GM12873 (cell line): Measurements from ENCODE around the gene SLC1A5.

Experiments
- TF ChIP-seq, protein P1 (sequence below): IDR thresholded peaks from 2 replicates; pipeline ENCODE4 v1.5.1; 2012; ENCODE audit warnings: low read depth, mild to moderate bottlenecking, moderate library complexity, low read length, control low read depth; ENCODE audit not compliant: insufficient read depth; ENCODE audit errors: missing control alignments

SLC1A5 gene

DNA sequence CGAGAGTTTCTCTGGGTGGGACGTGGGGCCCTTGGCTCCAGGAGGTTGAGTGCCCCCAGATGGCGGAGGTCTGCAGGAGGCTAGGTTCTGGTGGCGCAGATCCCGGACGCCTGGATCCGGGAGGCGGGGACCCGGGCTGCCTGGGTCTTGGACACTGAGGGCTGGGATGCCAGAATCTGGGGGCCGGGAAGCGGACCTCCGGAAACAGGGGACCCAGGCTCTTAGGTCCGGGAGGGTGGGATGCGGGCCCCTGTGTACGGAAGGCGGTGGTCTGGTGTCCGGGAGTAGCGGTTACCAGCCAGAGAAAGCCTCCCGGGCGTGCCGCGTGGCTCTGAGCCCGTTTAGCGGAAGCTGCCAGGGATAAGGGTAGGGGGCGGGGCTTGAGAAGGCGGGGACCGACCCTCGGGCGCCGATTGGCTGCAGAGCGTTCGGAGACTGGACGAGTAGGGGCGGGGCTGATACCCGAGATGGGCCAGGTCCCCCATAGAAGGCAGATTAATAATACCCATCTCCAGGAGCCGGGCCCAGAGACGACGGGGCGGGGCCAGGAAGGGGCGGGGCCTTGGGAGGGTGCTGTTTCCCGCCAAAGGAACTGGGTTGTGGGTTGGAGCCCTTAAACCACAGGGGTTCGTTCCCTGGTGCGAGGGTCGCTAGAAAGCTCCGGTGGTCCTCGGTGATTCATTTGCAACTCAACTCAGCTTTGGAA is at the start of gene SLC1A5:
SLC1A5 (minus strand) TSS at position 333 of the 706 bp plus-strand sequence. CDS start 629 bp downstream, outside the sequence.
- TF ChIP-seq, protein P1, sequence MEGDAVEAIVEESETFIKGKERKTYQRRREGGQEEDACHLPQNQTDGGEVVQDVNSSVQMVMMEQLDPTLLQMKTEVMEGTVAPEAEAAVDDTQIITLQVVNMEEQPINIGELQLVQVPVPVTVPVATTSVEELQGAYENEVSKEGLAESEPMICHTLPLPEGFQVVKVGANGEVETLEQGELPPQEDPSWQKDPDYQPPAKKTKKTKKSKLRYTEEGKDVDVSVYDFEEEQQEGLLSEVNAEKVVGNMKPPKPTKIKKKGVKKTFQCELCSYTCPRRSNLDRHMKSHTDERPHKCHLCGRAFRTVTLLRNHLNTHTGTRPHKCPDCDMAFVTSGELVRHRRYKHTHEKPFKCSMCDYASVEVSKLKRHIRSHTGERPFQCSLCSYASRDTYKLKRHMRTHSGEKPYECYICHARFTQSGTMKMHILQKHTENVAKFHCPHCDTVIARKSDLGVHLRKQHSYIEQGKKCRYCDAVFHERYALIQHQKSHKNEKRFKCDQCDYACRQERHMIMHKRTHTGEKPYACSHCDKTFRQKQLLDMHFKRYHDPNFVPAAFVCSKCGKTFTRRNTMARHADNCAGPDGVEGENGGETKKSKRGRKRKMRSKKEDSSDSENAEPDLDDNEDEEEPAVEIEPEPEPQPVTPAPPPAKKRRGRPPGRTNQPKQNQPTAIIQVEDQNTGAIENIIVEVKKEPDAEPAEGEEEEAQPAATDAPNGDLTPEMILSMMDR: no peak

DNA sequence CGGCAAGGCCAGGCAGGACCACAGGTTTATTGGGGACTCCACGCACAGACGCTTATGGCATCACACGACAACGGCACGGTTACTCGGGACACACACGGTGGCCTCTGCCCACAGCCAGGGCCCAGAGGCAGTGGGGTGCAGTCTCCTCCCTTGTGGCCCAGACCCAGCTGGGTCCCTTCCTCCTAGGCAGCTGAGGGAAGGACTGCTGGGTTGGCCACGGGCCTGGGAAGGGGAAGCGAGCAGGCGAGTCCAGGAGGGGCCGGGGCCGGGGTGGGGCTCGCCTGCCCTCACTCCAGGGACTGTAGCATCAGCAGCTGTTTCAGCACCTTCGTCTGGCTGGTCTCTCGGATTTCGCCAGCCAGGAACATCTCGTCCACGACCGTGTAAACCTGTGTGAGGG is 49.8 kb upstream of the SLC1A5 start:
- TF ChIP-seq, protein P1: no peak

DNA sequence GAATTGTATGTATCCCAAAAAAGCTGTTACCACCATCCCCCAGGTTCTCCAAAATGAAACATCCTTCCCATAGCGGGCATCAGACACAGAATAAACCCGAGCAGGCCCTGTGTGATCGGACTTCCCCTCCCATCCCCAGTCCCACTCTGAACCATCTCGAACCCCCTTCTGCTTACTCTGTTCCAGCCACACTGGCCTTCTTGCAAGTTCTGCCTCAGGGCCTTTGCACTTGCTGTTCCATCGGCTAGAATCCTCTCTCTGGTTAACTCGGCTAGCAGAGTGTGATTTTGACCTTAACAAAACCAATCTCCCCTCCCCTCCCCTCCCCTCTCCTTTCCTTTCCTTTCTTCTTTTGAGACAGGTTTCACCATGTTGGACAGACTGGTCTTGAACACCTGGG is 46.6 kb upstream of the SLC1A5 start:
- TF ChIP-seq, protein P1: no peak

DNA sequence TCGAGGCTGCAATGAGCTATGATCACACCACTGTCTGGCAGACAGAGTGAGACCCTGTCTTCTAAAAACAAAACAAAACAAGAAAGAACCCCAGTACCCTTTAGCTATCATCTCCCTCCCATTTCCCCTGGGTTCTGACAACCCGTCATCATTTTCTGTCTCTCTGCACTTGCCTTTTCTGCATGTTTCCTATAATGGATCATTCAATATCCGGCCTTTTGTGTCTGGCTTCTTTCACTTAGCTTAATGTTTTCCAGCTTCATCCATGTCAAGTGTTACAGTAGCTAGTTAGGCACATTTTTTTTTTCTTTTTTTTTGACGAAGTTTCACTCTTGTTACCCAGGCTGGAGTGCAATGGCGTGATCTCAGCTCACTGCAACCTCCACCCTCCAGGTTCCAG is 45.7 kb upstream of the SLC1A5 start:
- TF ChIP-seq, protein P1: no peak

DNA sequence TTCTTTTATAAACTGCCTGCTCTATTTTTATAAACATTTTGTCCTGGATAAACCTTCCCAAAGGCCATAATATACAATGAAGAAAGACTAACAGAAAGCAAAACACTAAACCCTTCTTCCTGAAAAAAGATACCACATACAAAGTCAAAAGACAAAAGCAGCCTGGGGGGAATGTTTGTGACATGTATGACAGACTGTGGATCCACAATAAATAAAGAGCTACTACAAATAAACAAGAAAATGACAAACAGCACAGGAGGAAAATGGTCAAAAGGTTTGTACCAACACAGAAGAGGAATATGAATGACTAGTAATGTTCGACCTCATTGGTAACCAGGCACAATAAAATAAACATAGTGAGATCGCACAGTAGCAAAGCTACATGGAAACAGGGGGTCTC is 42.5 kb upstream of the SLC1A5 start:
- TF ChIP-seq, protein P1: no peak

DNA sequence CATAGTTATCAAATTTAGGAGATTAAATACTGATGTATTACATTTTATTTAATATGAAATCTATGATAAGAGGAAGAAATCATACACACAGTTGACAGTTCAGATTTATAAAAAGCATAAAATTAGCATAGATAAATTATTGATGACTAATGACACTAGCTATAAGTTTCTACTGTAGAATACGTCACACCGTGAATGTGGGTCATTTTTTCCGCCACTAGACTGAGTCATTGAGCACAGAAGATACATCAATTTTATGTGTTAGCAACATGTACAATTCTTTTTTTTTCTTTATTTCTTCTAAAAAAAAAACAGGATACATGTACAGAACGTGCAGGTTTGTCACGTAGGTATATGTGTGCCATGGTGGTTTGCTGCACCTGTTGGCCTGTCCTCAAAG is 40.1 kb upstream of the SLC1A5 start:
- TF ChIP-seq, protein P1: no peak

DNA sequence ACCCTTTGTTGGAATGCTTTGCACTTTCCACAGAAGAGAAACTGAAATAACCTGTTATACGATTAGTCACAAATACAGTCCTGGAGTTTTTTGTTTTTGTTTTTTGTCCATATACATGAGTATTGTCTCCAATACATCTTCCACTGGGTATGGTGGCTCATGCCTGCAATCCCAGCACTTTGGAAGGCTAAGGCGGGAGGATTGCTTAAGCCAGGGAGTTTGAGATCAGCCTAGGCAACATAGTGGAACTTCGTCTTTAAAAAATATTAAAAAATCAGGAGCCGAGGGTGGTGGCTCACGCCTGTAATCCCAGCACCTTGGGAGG is 37.3 kb upstream of the SLC1A5 start:
- TF ChIP-seq, protein P1: no peak
